T-helper 9 cell (primary cell): Measurements from ENCODE around the gene USP34.
"Not testable (repeated sequence)": the region's sequence is repeated elsewhere in the genome, so short reads cannot be mapped to it uniquely, and the experiment has no call there.

Source experiments
- DNase-seq: peaks from one replicate; pipeline ENCODE4 v3.0.0-alpha.2; 2020

The USP34 gene

GRCh38 chr2:61244694-61245093 lies 226.2 kb downstream of the USP34 start:
- DNase-seq: no peak

- DNase-seq: no peak
Measured at GRCh38 chr2:61241266-61241665, 229.6 kb downstream of the USP34 start.

GRCh38 chr2:61238219-61239012 lies 232.5 kb downstream of the USP34 start:
- DNase-seq: no peak

- DNase-seq: no peak
Measured at GRCh38 chr2:61235716-61236115, 235.2 kb downstream of the USP34 start.

- DNase-seq: no peak
Measured at GRCh38 chr2:61233581-61233980, 237.3 kb downstream of the USP34 start.

GRCh38 chr2:61229936-61230335 lies 241.0 kb downstream of the USP34 start:
- DNase-seq: no peak

GRCh38 chr2:61222567-61222966 lies 248.3 kb downstream of the USP34 start:
- DNase-seq: no peak

GRCh38 chr2:61221819-61222218 lies 249.1 kb downstream of the USP34 start:
- no peak for DNase-seq

GRCh38 chr2:61220768-61221167 lies 250.1 kb downstream of the USP34 start:
- DNase-seq: no peak

- DNase-seq: no peak
Measured at GRCh38 chr2:61218817-61219170, 252.1 kb downstream of the USP34 start.

- DNase-seq: no peak
Measured at GRCh38 chr2:61218076-61218816, 252.6 kb downstream of the USP34 start.

GRCh38 chr2:61214171-61214570 lies 256.7 kb downstream of the USP34 start:
- no peak for DNase-seq

- no peak for DNase-seq
Measured at GRCh38 chr2:61210332-61210981, 260.4 kb downstream of the USP34 start.

- no peak for DNase-seq
Measured at GRCh38 chr2:61205132-61205531, 265.8 kb downstream of the USP34 start.

- no peak for DNase-seq
Measured at GRCh38 chr2:61196671-61197070, 274.2 kb downstream of the USP34 start.

GRCh38 chr2:61194646-61195045 lies 276.2 kb downstream of the USP34 start:
- DNase-seq: not testable (repeated sequence)

- no peak for DNase-seq
Measured at GRCh38 chr2:61193670-61194561, 277.0 kb downstream of the USP34 start.

- DNase-seq: no peak
Measured at GRCh38 chr2:61187085-61187484, 283.8 kb downstream of the USP34 start.

GRCh38 chr2:61185231-61185728 lies 285.6 kb downstream of the USP34 start:
- no peak for DNase-seq

GRCh38 chr2:61184263-61184662 lies 286.6 kb downstream of the USP34 start:
- DNase-seq: no peak

GRCh38 chr2:61183795-61184194 lies 287.1 kb downstream of the USP34 start:
- no peak for DNase-seq

GRCh38 chr2:61182059-61182383 lies 288.9 kb downstream of the USP34 start:
- no peak for DNase-seq
